H1 (cell line): ENCODE measurements around the gene SLC6A6. TPM values are rescaled to one million over a fixed set of nuclear protein-coding genes. Genes with fewer than 3 reads are reported as not detected.

Experiments used
- CTCF ChIA-PET: fragments of 300-600 bp; sonication (Branson Sonifier 250); formaldehyde crosslinking; loops from one replicate; lab custom pipeline; 2021; ENCODE audit not compliant: partially characterized antibody; lab: Charles Lee
- POLR2A ChIA-PET: fragments of 300-600 bp; sonication (Branson Sonifier 250); formaldehyde crosslinking; loops from one replicate; lab custom pipeline; 2021; ENCODE audit warnings: inconsistent platforms; ENCODE audit not compliant: partially characterized antibody; lab: Charles Lee
- DNase-seq, 2 experiments: peaks; one replicate each; pipeline versions ENCODE4 v3.0.0 to v3.0.0-alpha.2; 2010 to 2022; ENCODE audit warnings: low spot score in 2 of 2, low read depth in 1 of 2, mixed read lengths in 1 of 2
- FAIRE-seq: peaks from 2 replicates; lab custom pipeline; 2011; peaks lifted over from hg19 to GRCh38; lab: Jason Lieb, UNC
- H2AFZ ChIP-seq: 2 replicates; pipeline ENCODE4 v1.8.1; 2012; ENCODE audit warnings: low read length, inconsistent platforms
- H2AK5ac ChIP-seq: 2 replicates; pipeline ENCODE4 v1.6.1; 2013; ENCODE audit warnings: low read depth, low read length
- H2BK120ac ChIP-seq: replicated peaks from 2 replicates; pipeline ENCODE3; 2013; ENCODE audit warnings: low read depth, low read length, inconsistent platforms
- H2BK12ac ChIP-seq: 2 replicates; pipeline ENCODE4 v1.6.1; 2013; ENCODE audit warnings: low read depth, low read length
- H2BK15ac ChIP-seq: 2 replicates; pipeline ENCODE4 v1.6.1; 2013; ENCODE audit warnings: low read length
- H2BK20ac ChIP-seq: 2 replicates; pipeline ENCODE4 v1.6.1; 2013; ENCODE audit warnings: low read length
- H2BK5ac ChIP-seq: 2 replicates; pipeline ENCODE4 v1.6.1; 2013; ENCODE audit warnings: low read depth, low read length
- H3K14ac ChIP-seq: 2 replicates; pipeline ENCODE4 v1.6.1; 2013; ENCODE audit warnings: inconsistent platforms; ENCODE audit not compliant: insufficient read length
- H3K18ac ChIP-seq: 2 replicates; pipeline ENCODE4 v1.6.1; 2013; ENCODE audit warnings: low read length; ENCODE audit errors: extremely low read depth
- H3K23ac ChIP-seq: 2 replicates; pipeline ENCODE4 v1.6.1; 2013; ENCODE audit warnings: inconsistent platforms; ENCODE audit not compliant: insufficient read length
- H3K23me2 ChIP-seq: 2 replicates; pipeline ENCODE4 v1.6.1; 2013; ENCODE audit warnings: low read depth, low read length
- H3K27ac ChIP-seq: 2 replicates; pipeline ENCODE4 v1.6.1; 2011; ENCODE audit warnings: low read depth, low read length, inconsistent platforms
- H3K27me3 ChIP-seq, 4 experiments: replicated peaks in 1 of 4; 1 replicate in 1 of 4; 2 replicates in 3 of 4; pipeline versions ENCODE4 v1.6.1 to v1.8.1; 2011 to 2013; ENCODE audit warnings: low read length in 3 of 4, mild to moderate bottlenecking in 3 of 4, inconsistent platforms in 2 of 4, mixed read lengths in 2 of 4, moderate library complexity in 1 of 4; ENCODE audit not compliant: control insufficient read depth in 3 of 4, insufficient read depth in 3 of 4; ENCODE audit errors: extremely low read depth in 1 of 4
- H3K36me3 ChIP-seq, 4 experiments: 2 replicates each; pipeline versions ENCODE4 v1.6.1 to v1.8.1; 2011 to 2013; ENCODE audit warnings: mild to moderate bottlenecking in 4 of 4, low read length in 3 of 4, moderate library complexity in 2 of 4, control low read depth in 1 of 4, inconsistent platforms in 1 of 4; ENCODE audit not compliant: insufficient read depth in 4 of 4, control insufficient read depth in 2 of 4
- H3K4ac ChIP-seq: replicated peaks from 2 replicates; pipeline ENCODE3; 2013; ENCODE audit warnings: low read length, low read depth, mixed read lengths, inconsistent platforms; ENCODE audit not compliant: insufficient read length
- H3K4me1 ChIP-seq, 4 experiments: replicated peaks in 1 of 4; 1 replicate in 1 of 4; 2 replicates in 3 of 4; pipeline versions ENCODE4 v1.6.1 to v1.8.1; 2011 to 2013; ENCODE audit warnings: low read length in 3 of 4, inconsistent platforms in 2 of 4, mixed read lengths in 1 of 4; ENCODE audit not compliant: insufficient read depth in 4 of 4, control insufficient read depth in 3 of 4
- H3K4me2 ChIP-seq, 2 experiments: 2 replicates each; pipeline versions ENCODE4 v1.6.1 to v1.8.1; 2011 to 2013; ENCODE audit warnings: low read depth in 2 of 2, low read length in 2 of 2, control low read depth in 1 of 2, inconsistent platforms in 1 of 2, mild to moderate bottlenecking in 1 of 2; ENCODE audit not compliant: insufficient read depth in 1 of 2
- H3K4me3 ChIP-seq, 4 experiments: fragments of 200-600, 300-600 bp in 1 of 4; sonication (generic), shearing (Covaris generic), sonication (Bioruptor Twin) in 1 of 4; 2 replicates each; pipeline versions ENCODE4 v1.5.1 to v1.8.1; 2011 to 2016; ENCODE audit warnings: low read length in 4 of 4, low read depth in 3 of 4, control low read depth in 2 of 4, inconsistent platforms in 2 of 4, mild to moderate bottlenecking in 2 of 4, mixed read lengths in 1 of 4, moderate library complexity in 1 of 4; ENCODE audit not compliant: insufficient read depth in 2 of 4; ENCODE audit errors: extremely low read depth in 1 of 4
- H3K56ac ChIP-seq: replicated peaks from 2 replicates; pipeline ENCODE3; 2013; ENCODE audit warnings: low read depth, mild to moderate bottlenecking, mixed read lengths, low read length, inconsistent platforms; ENCODE audit not compliant: insufficient read length
- H3K79me1 ChIP-seq: 2 replicates; pipeline ENCODE4 v1.6.1; 2013; ENCODE audit warnings: low read depth, low read length, control low read depth
- H3K79me2 ChIP-seq, 2 experiments: 2 replicates each; pipeline versions ENCODE4 v1.6.1 to v1.8.1; 2012 to 2013; ENCODE audit warnings: low read length in 2 of 2, mild to moderate bottlenecking in 2 of 2, inconsistent platforms in 1 of 2; ENCODE audit not compliant: insufficient read depth in 2 of 2, control insufficient read depth in 1 of 2
- H3K9ac ChIP-seq, 4 experiments: replicated peaks in 1 of 4; 1 replicate in 1 of 4; 2 replicates in 3 of 4; pipeline versions ENCODE4 v1.6.1 to v1.8.1; 2011 to 2013; ENCODE audit warnings: low read depth in 3 of 4, low read length in 3 of 4, control low read depth in 2 of 4, mild to moderate bottlenecking in 2 of 4, moderate library complexity in 2 of 4, inconsistent platforms in 1 of 4; ENCODE audit errors: extremely low read depth in 1 of 4
- H3K9me3 ChIP-seq, 2 experiments: 2 replicates each; pipeline versions ENCODE4 v1.6.1 to v1.8.1; 2012 to 2013; ENCODE audit warnings: mild to moderate bottlenecking in 2 of 2, moderate library complexity in 2 of 2, control low read depth in 1 of 2, inconsistent platforms in 1 of 2, low read depth in 1 of 2, low read length in 1 of 2, mixed read lengths in 1 of 2; ENCODE audit not compliant: insufficient read depth in 2 of 2
- H4K20me1 ChIP-seq, 2 experiments: replicated peaks in 1 of 2; 2 replicates each; pipeline versions ENCODE3 to v1.8.1; 2011 to 2013; ENCODE audit warnings: inconsistent platforms in 2 of 2, low read length in 2 of 2, mild to moderate bottlenecking in 1 of 2; ENCODE audit not compliant: insufficient read depth in 2 of 2, control insufficient read depth in 1 of 2
- H4K5ac ChIP-seq: 2 replicates; pipeline ENCODE4 v1.6.1; 2013; ENCODE audit warnings: low read length, low read depth, mixed read lengths, inconsistent platforms; ENCODE audit not compliant: insufficient read length
- H4K8ac ChIP-seq: 2 replicates; pipeline ENCODE4 v1.8.0; 2013; ENCODE audit warnings: mild to moderate bottlenecking, moderate library complexity, low read length, inconsistent platforms; ENCODE audit not compliant: insufficient read depth; ENCODE audit errors: extremely low read depth
- H4K91ac ChIP-seq: replicated peaks from 2 replicates; pipeline ENCODE3; 2013; ENCODE audit warnings: low read length, mixed read lengths, inconsistent platforms; ENCODE audit not compliant: insufficient read length
- EP300 ChIP-seq, 2 experiments: IDR thresholded peaks; 1 replicate in 1 of 2; 2 replicates in 1 of 2; pipeline ENCODE4 v1.6.1; 2011 to 2012; ENCODE audit warnings: low read depth in 2 of 2, low read length in 2 of 2, mild to moderate bottlenecking in 2 of 2, borderline replicate concordance in 1 of 2, inconsistent platforms in 1 of 2, moderate library complexity in 1 of 2
- TAF7 ChIP-seq: optimal IDR thresholded peaks from 2 replicates; pipeline ENCODE3; 2011; ENCODE audit warnings: low read depth, mild to moderate bottlenecking, inconsistent platforms, low read length, moderate library complexity, borderline replicate concordance
- TEAD4 ChIP-seq: IDR thresholded peaks from 2 replicates; pipeline ENCODE4 v1.6.1; 2012; ENCODE audit warnings: low read depth, low read length, inconsistent platforms, mixed read lengths
- WGBS, 2 experiments: shearing (Covaris generic) in 1 of 2; methylation state at CpG; one replicate each; pipeline versions ENCODE4 v1.1.6 to v1.1.7; 2013 to 2015; ENCODE audit warnings: low lambda C conversion rate in 2 of 2, mixed read lengths in 2 of 2, inconsistent platforms in 1 of 2, low coverage in 1 of 2, missing lambda C conversion rate in 1 of 2; ENCODE audit not compliant: insufficient replicate concordance in 2 of 2, insufficient coverage in 1 of 2, insufficient read length in 1 of 2; ENCODE audit errors: extremely low coverage in 1 of 2, missing lambda C conversion rate in 1 of 2; 5-methylcytosine and 5-hydroxymethylcytosine counted together
- polyA plus RNA-seq, 7 experiments: library from polyadenylated mRNA; depleted of rRNA in 3 of 7; stranded (reverse) in 5 of 7; unstranded in 2 of 7; fragments of >200 nt in 5 of 7; fragments of 200-250 nt in 2 of 7; gene quantifications; 1 replicate in 5 of 7; 2 replicates in 1 of 7; 4 replicates in 1 of 7; pipeline versions ENCODE4 v1.2.1 to v1.2.3, GENCODE V29; 2011 to 2013; ENCODE audit warnings: missing spikeins in 2 of 7, mixed read lengths in 2 of 7
- total RNA-seq: library from RNA; stranded (reverse); fragmentation: NEBNext Ultra II Directional; extraction: Animal tissue kit (Norgen Biotek cat#: 25700); gene quantifications from 2 replicates; pipeline ENCODE4 v1.2.1, GENCODE V29; 2021

Gene SLC6A6
- total and polyA plus RNA-seq, 2 of the 8 experiments (the other 6 are each of a cell fraction or from before 2014, with no cell fraction given), result 66.2 to 144 TPM

DNA sequence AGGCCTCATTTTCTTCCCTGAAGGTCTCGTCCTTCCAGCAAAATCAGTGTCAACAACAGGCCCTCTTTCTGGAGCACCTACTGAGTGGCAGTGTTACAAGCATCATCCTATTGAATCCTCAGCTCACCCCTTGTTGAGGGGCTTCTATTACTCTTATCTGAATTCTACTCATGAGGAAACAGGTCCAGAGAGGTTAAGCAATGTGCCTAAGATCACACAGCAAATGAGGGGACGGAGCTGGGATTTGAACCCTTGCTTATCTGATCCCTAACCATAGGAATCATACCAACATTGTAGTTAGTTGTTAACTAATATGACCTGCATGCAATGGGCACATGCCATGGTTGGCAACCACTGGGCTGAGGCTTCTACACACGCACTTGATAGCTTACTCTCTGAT, 63.0 kb downstream of the SLC6A6 start:
- no peak overlapping the region for H2BK15ac ChIP-seq
- H3K9ac ChIP-seq, result no peak overlapping the region

More for the DNA sequence above, 63.0 kb downstream of the SLC6A6 start:
- ChIA-PET CTCF (interaction anchor here (0.6 to 4.1 kb wide), 12 partner anchors 10 to 296 kb away, joined by 3 to 42 read pairs (median 4); no protein-coding TSS in a partner anchor), POLR2A (no interaction called here)
- H3K79me1 ChIP-seq, result 0 out of 2 replicates have a peak, but pooled peaks cover 3% of the 10 kb centered on the region
- H4K20me1 ChIP-seq, result peaks cover 4 to 15% of the 10 kb centered on the region in 2 experiments
- no peak for FAIRE-seq
- H4K5ac ChIP-seq, result no peak overlapping the region
- H3K9me3 ChIP-seq, result no peaks in the 10 kb centered on the region
- no peak overlapping the region for H3K56ac ChIP-seq
- H2AFZ ChIP-seq, result no peak overlapping the region
- no peak overlapping the region for H2BK12ac ChIP-seq
- H3K27me3 ChIP-seq, result no peaks in the 10 kb centered on the region
- H4K8ac ChIP-seq, result no peak overlapping the region
- peaks cover 12 to 38% (median 33%) of the 10 kb centered on the region in 4 experiments; a peak in 7 of 8 replicates for H3K36me3 ChIP-seq
- no peak overlapping the region for H2AK5ac ChIP-seq
- DNase-seq, result no peak
- H3K79me2 ChIP-seq, result no peaks in the 10 kb centered on the region
- no peak overlapping the region for H2BK20ac ChIP-seq
- no peak overlapping the region for H3K27ac ChIP-seq
- no peak overlapping the region for H4K91ac ChIP-seq
- no peak overlapping the region for H3K18ac ChIP-seq
- H3K4me2 ChIP-seq, result no peak overlapping the region
- H3K4me3 ChIP-seq, result no peak overlapping the region
- TF ChIP-seq EP300 (IDR thresholded peaks at IDR 0.05; ENCODE audit: borderline replicate concordance in 1 of 2, low read depth in 2 of 2, low read length in 2 of 2) (no peak), TEAD4 (no peak), TAF7 (no peak)
- H3K4me1 ChIP-seq, result peaks cover 0 to 5% (median 4%) of the 10 kb centered on the region in 4 experiments; a peak in 4 of 7 replicates
- H3K14ac ChIP-seq, result no peak overlapping the region
- H3K23me2 ChIP-seq, result no peaks in the 10 kb centered on the region
- no peak overlapping the region for H2BK5ac ChIP-seq
- no peak overlapping the region for H2BK120ac ChIP-seq
- 89% methylated on average over 3 of the region's 3 CpGs; no CpG with 5 or more reads in 1 of the 2 experiments for WGBS, 2 experiments
- no peak overlapping the region for H3K4ac ChIP-seq
- H3K23ac ChIP-seq, result no peak overlapping the region
